GM23338 (cell line): ENCODE data around the gene LCP2. TPM values are rescaled to one million over a fixed set of nuclear protein-coding genes. Genes with fewer than 3 reads are reported as not detected.

Experiments
- ATAC-seq: fragments of 200-7000 bp; cut with Tn5 transposase; 3 replicates; pipeline ENCODE4 v1.9.1; 2020
- DNase-seq: peaks from one replicate; pipeline ENCODE4 v3.0.0-alpha.2; 2015; ENCODE audit warnings: low spot score
- H2AFZ ChIP-seq: fragments of 200-600 bp; sonication (generic); 2 replicates; pipeline ENCODE4 v1.8.0; 2016; ENCODE audit warnings: antibody characterized with exemption, mild to moderate bottlenecking, moderate library complexity
- H3F3A ChIP-seq: fragments of 200-600 bp; sonication (generic); replicated peaks from 2 replicates; pipeline ENCODE4 v1.8.0; 2017; ENCODE audit warnings: antibody characterized with exemption, mixed run types, low read depth
- H3K27ac ChIP-seq: fragments of 200-600 bp; sonication (generic); 2 replicates; pipeline ENCODE4 v1.6.1; 2016; ENCODE audit warnings: low read depth
- H3K27me3 ChIP-seq: fragments of 200-600 bp; sonication (generic); 2 replicates; pipeline ENCODE4 v1.8.0; 2016; ENCODE audit warnings: mild to moderate bottlenecking, mixed run types, moderate library complexity; ENCODE audit not compliant: insufficient read depth
- H3K36me3 ChIP-seq: fragments of 200-600 bp; sonication (generic); 2 replicates; pipeline ENCODE4 v1.8.0; 2016; ENCODE audit warnings: mild to moderate bottlenecking; ENCODE audit not compliant: insufficient read depth
- H3K4me1 ChIP-seq: fragments of 200-600 bp; sonication (generic); 2 replicates; pipeline ENCODE4 v1.8.0; 2016; ENCODE audit warnings: mild to moderate bottlenecking, moderate library complexity; ENCODE audit not compliant: insufficient read depth
- H3K4me2 ChIP-seq: fragments of 200-600 bp; sonication (generic); 2 replicates; pipeline ENCODE4 v1.7.1; 2017; ENCODE audit warnings: mixed run types
- H3K4me3 ChIP-seq: fragments of 200-600 bp; sonication (generic); 2 replicates; pipeline ENCODE4 v1.6.1; 2016; ENCODE audit warnings: mixed run types
- H3K79me2 ChIP-seq: fragments of 200-600 bp; sonication (generic); replicated peaks from 2 replicates; pipeline ENCODE4 v1.8.0; 2017; ENCODE audit warnings: mild to moderate bottlenecking; ENCODE audit not compliant: insufficient read depth
- H3K9me2 ChIP-seq: fragments of 200-600 bp; sonication (generic); 2 replicates; pipeline ENCODE4 v1.8.0; 2017; ENCODE audit not compliant: insufficient read depth
- H4K20me1 ChIP-seq: fragments of 200-600 bp; sonication (generic); replicated peaks from 2 replicates; pipeline ENCODE4 v1.8.0; 2017; ENCODE audit warnings: mild to moderate bottlenecking; ENCODE audit not compliant: insufficient read depth
- H3K27ac Mint-ChIP-seq: 2 replicates; pipeline ENCODE4 v1.8.0; 2020; ENCODE audit warnings: inconsistent platforms, mild to moderate bottlenecking, moderate library complexity, mixed read lengths
- H3K27me3 Mint-ChIP-seq: 3 replicates; pipeline ENCODE4 v1.8.0; 2022; ENCODE audit warnings: low read depth, mild to moderate bottlenecking, moderate library complexity, mixed read lengths, inconsistent platforms; ENCODE audit not compliant: insufficient read depth, poor library complexity
- H3K36me3 Mint-ChIP-seq: 3 replicates; pipeline ENCODE4 v1.8.0; 2021; ENCODE audit warnings: low read depth, mild to moderate bottlenecking, inconsistent platforms, moderate library complexity, mixed read lengths
- H3K4me1 Mint-ChIP-seq: 3 replicates; pipeline ENCODE4 v1.8.0; 2020; ENCODE audit warnings: mild to moderate bottlenecking, inconsistent platforms, mixed read lengths
- H3K4me3 Mint-ChIP-seq: 3 replicates; pipeline ENCODE4 v1.8.0; 2021; ENCODE audit warnings: moderate library complexity, mild to moderate bottlenecking, inconsistent platforms, mixed read lengths
- H3K9me3 Mint-ChIP-seq: 3 replicates; pipeline ENCODE4 v1.8.0; 2020; ENCODE audit warnings: moderate library complexity, mild to moderate bottlenecking, inconsistent platforms, mixed read lengths
- ETS1 ChIP-seq: IDR thresholded peaks from 2 replicates; pipeline ENCODE4 v1.6.1; 2016; ENCODE audit warnings: antibody characterized with exemption
- NANOG ChIP-seq: IDR thresholded peaks from 2 replicates; pipeline ENCODE4 v1.6.1; 2016; ENCODE audit warnings: antibody characterized with exemption, borderline replicate concordance
- REST ChIP-seq: IDR thresholded peaks from one replicate; pipeline ENCODE4 v1.6.1; 2018; ENCODE audit warnings: antibody characterized with exemption; ENCODE audit not compliant: unreplicated experiment
- STAT1 ChIP-seq: IDR thresholded peaks from one replicate; pipeline ENCODE4 v1.6.1; 2016; ENCODE audit warnings: antibody characterized with exemption; ENCODE audit not compliant: unreplicated experiment
- ZNF462 ChIP-seq: fragments of 250-450 bp; sonication (Bioruptor Pico); IDR thresholded peaks from 2 replicates; pipeline ENCODE4 v1.5.0; 2020; ENCODE audit warnings: mild to moderate bottlenecking, moderate library complexity
- polyA plus RNA-seq: library from polyadenylated mRNA; unstranded; fragments of >200 nt; fragmentation: Nextera tagmentation; extraction: Ambion mirVana; gene quantifications from 2 replicates; pipeline ENCODE4 v1.2.1, GENCODE V29; 2016
- total RNA-seq: library from RNA; depleted of rRNA; stranded (reverse); fragments of >200 nt; shearing (Covaris generic); gene quantifications from 2 replicates; pipeline ENCODE4 v1.2.3, GENCODE V29; 2014

Gene LCP2
- total and polyA plus RNA-seq, 2 experiments from 2014 or later, result 0.26 to 0.38 TPM

GRCh38 chr5:170334626-170335025 is 37.0 kb upstream of the LCP2 start:
- H3K27me3 Mint-ChIP-seq, result peaks cover 2% of the 10 kb centered on the region
- Histone ChIP-seq H3K4me1 (peaks cover 47% of the 10 kb centered on the region), H3K4me2 (peak overlapping the region; percentile 53; the same call in 1 of the 2 replicates)

GRCh38 chr5:170333161-170333910 is 35.8 kb upstream of the LCP2 start:
- Histone ChIP-seq H3K79me2 (no peaks in the 10 kb centered on the region), H4K20me1 (no peaks in the 10 kb centered on the region), H3F3A (0 out of 2 replicates have a peak, but pooled peaks cover 4% of the 10 kb centered on the region), H3K4me3 (peak overlapping the region; percentile 30; the same call in 1 of the 2 replicates), H3K27me3 (no peaks in the 10 kb centered on the region), H3K4me1 (peaks cover 47% of the 10 kb centered on the region), H3K9me2 (peaks cover 22% of the 10 kb centered on the region), H3K27ac (peak overlapping the region; percentile 89), H3K36me3 (no peaks in the 10 kb centered on the region), H3K4me2 (peak overlapping the region; percentile 73), H2AFZ (no peak overlapping the region)
- peak; percentile 76 for TF ChIP-seq ZNF462
- peak; percentile 30; the same call in 1 of the 2 replicates for TF ChIP-seq NANOG
- TF ChIP-seq REST, result no peak
- TF ChIP-seq ETS1, result 0 out of 2 replicates have a peak, but pooled peaks have one; percentile 43
- ATAC-seq (peak; percentile 47), DNase-seq (peak; percentile 85)
- H3K27me3 Mint-ChIP-seq, result peaks cover 2% of the 10 kb centered on the region
- peaks cover 4% of the 10 kb centered on the region; the same call in 2 of the 3 replicates for H3K9me3 Mint-ChIP-seq
- H3K4me3 Mint-ChIP-seq, result peak overlapping the region; percentile 47; the same call in 2 of the 3 replicates
- H3K27ac Mint-ChIP-seq, result peak overlapping the region; percentile 64
- peaks cover 8% of the 10 kb centered on the region; the same call in 2 of the 3 replicates for H3K36me3 Mint-ChIP-seq
- peaks cover 56% of the 10 kb centered on the region for H3K4me1 Mint-ChIP-seq

More at GRCh38 chr5:170334626-170335025, 37.0 kb upstream of the LCP2 start:
- Mint-ChIP-seq H3K4me3 (no peak overlapping the region), H3K36me3 (peaks cover 8% of the 10 kb centered on the region; the same call in 2 of the 3 replicates), H3K9me3 (peaks cover 4% of the 10 kb centered on the region; the same call in 2 of the 3 replicates), H3K27ac (no peak overlapping the region), H3K4me1 (peaks cover 62% of the 10 kb centered on the region)
- H3K27me3 ChIP-seq, result no peaks in the 10 kb centered on the region
- no peaks in the 10 kb centered on the region for H3K79me2 ChIP-seq
- H3K4me3 ChIP-seq, result no peak overlapping the region
- H4K20me1 ChIP-seq, result no peaks in the 10 kb centered on the region
- H2AFZ ChIP-seq, result peak overlapping the region; percentile 16; the same call in 1 of the 2 replicates
- no peak for ATAC-seq
- no peaks in the 10 kb centered on the region for H3K36me3 ChIP-seq
- H3F3A ChIP-seq, result 0 out of 2 replicates have a peak, but pooled peaks cover 4% of the 10 kb centered on the region
- no peak overlapping the region for H3K27ac ChIP-seq
- peaks cover 10% of the 10 kb centered on the region for H3K9me2 ChIP-seq
- no peak for TF ChIP-seq STAT1
- no peak for DNase-seq
